ENCODE data around the gene ODC1.

The ODC1 gene

GRCh38 chr2:10432311-10433181 is 15.6 kb downstream of the ODC1 start:
- H3K36me3 ChIP-seq (ENCODE audit: insufficient read depth, low read length): no peaks in the 10 kb centered on the region
- no peaks in the 10 kb centered on the region for H3K9me3 ChIP-seq (ENCODE audit: low read length)
- H3K4me1 ChIP-seq (ENCODE audit: insufficient read depth, low read length): peaks cover 18% of the 10 kb centered on the region
- no peaks in the 10 kb centered on the region for H3K27me3 ChIP-seq (ENCODE audit: insufficient read depth, low read length)
- H3K4me3 ChIP-seq (ENCODE audit: low read length): no peak overlapping the region
- H2AFZ ChIP-seq (ENCODE audit: low read depth, low read length): no peak overlapping the region

- peaks cover 24% of the 10 kb centered on the region for H3K4me1 ChIP-seq (ENCODE audit: insufficient read depth, low read length)
- no peaks in the 10 kb centered on the region for H3K9me3 ChIP-seq (ENCODE audit: low read length)
- H3K4me3 ChIP-seq (ENCODE audit: low read length): no peak overlapping the region
- H3K36me3 ChIP-seq (ENCODE audit: insufficient read depth, low read length): no peaks in the 10 kb centered on the region
- no peak overlapping the region for H2AFZ ChIP-seq (ENCODE audit: low read depth, low read length)
- H3K27me3 ChIP-seq (ENCODE audit: insufficient read depth, low read length): no peaks in the 10 kb centered on the region
Measured at GRCh38 chr2:10431797-10432196, 16.3 kb downstream of the ODC1 start.

- peaks cover 32% of the 10 kb centered on the region for H3K4me1 ChIP-seq (ENCODE audit: insufficient read depth, low read length)
- no peaks in the 10 kb centered on the region for H3K9me3 ChIP-seq (ENCODE audit: low read length)
- no peak overlapping the region for H2AFZ ChIP-seq (ENCODE audit: low read depth, low read length)
- H3K36me3 ChIP-seq (ENCODE audit: insufficient read depth, low read length): no peaks in the 10 kb centered on the region
- H3K4me3 ChIP-seq (ENCODE audit: low read length): no peak overlapping the region
- no peaks in the 10 kb centered on the region for H3K27me3 ChIP-seq (ENCODE audit: insufficient read depth, low read length)
Measured at GRCh38 chr2:10430886-10431622, 17.1 kb downstream of the ODC1 start.

- Histone ChIP-seq H3K9me3 (ENCODE audit: low read length) (no peaks in the 10 kb centered on the region), H3K36me3 (ENCODE audit: insufficient read depth, low read length) (no peaks in the 10 kb centered on the region)
Measured at GRCh38 chr2:10428924-10429323, 19.2 kb downstream of the ODC1 start.

GRCh38 chr2:10428355-10428754 is 19.8 kb downstream of the ODC1 start:
- Histone ChIP-seq H3K4me1 (ENCODE audit: insufficient read depth, low read length) (peaks cover 31% of the 10 kb centered on the region), H3K4me3 (ENCODE audit: low read length) (no peak overlapping the region), H3K9me3 (ENCODE audit: low read length) (no peaks in the 10 kb centered on the region), H3K27me3 (ENCODE audit: insufficient read depth, low read length) (no peaks in the 10 kb centered on the region), H2AFZ (ENCODE audit: low read depth, low read length) (no peak overlapping the region), H3K36me3 (ENCODE audit: insufficient read depth, low read length) (peaks cover 1% of the 10 kb centered on the region)

More at GRCh38 chr2:10428924-10429323, 19.2 kb downstream of the ODC1 start:
- Histone ChIP-seq H2AFZ (ENCODE audit: low read depth, low read length) (no peak overlapping the region), H3K4me3 (ENCODE audit: low read length) (no peak overlapping the region), H3K27me3 (ENCODE audit: insufficient read depth, low read length) (no peaks in the 10 kb centered on the region), H3K4me1 (ENCODE audit: insufficient read depth, low read length) (peaks cover 32% of the 10 kb centered on the region)

- Histone ChIP-seq H3K4me1 (ENCODE audit: insufficient read depth, low read length) (peaks cover 28% of the 10 kb centered on the region), H3K9me3 (ENCODE audit: low read length) (no peaks in the 10 kb centered on the region), H3K27me3 (ENCODE audit: insufficient read depth, low read length) (no peaks in the 10 kb centered on the region), H2AFZ (ENCODE audit: low read depth, low read length) (no peak overlapping the region), H3K4me3 (ENCODE audit: low read length) (no peak overlapping the region), H3K36me3 (ENCODE audit: insufficient read depth, low read length) (peaks cover 5% of the 10 kb centered on the region)
Measured at GRCh38 chr2:10427618-10427949, 20.5 kb downstream of the ODC1 start.

- no peaks in the 10 kb centered on the region for H3K9me3 ChIP-seq (ENCODE audit: low read length)
- no peak overlapping the region for H2AFZ ChIP-seq (ENCODE audit: low read depth, low read length)
- H3K36me3 ChIP-seq (ENCODE audit: insufficient read depth, low read length): peaks cover 5% of the 10 kb centered on the region
- no peaks in the 10 kb centered on the region for H3K27me3 ChIP-seq (ENCODE audit: insufficient read depth, low read length)
- peaks cover 28% of the 10 kb centered on the region for H3K4me1 ChIP-seq (ENCODE audit: insufficient read depth, low read length)
- no peak overlapping the region for H3K4me3 ChIP-seq (ENCODE audit: low read length)
Measured at GRCh38 chr2:10426726-10427617, 21.2 kb downstream of the ODC1 start.

- Histone ChIP-seq H3K27me3 (ENCODE audit: insufficient read depth, low read length) (no peaks in the 10 kb centered on the region), H3K36me3 (ENCODE audit: insufficient read depth, low read length) (peaks cover 5% of the 10 kb centered on the region), H3K9me3 (ENCODE audit: low read length) (no peaks in the 10 kb centered on the region), H3K4me1 (ENCODE audit: insufficient read depth, low read length) (peaks cover 28% of the 10 kb centered on the region), H3K4me3 (ENCODE audit: low read length) (no peak overlapping the region), H2AFZ (ENCODE audit: low read depth, low read length) (no peak overlapping the region)
Measured at GRCh38 chr2:10425699-10426098, 22.4 kb downstream of the ODC1 start.

GRCh38 chr2:10424916-10425505 is 23.1 kb downstream of the ODC1 start:
- peaks cover 28% of the 10 kb centered on the region for H3K4me1 ChIP-seq (ENCODE audit: insufficient read depth, low read length)
- H3K27me3 ChIP-seq (ENCODE audit: insufficient read depth, low read length): no peaks in the 10 kb centered on the region
- H3K9me3 ChIP-seq (ENCODE audit: low read length): no peaks in the 10 kb centered on the region
- no peak overlapping the region for H2AFZ ChIP-seq (ENCODE audit: low read depth, low read length)
- H3K4me3 ChIP-seq (ENCODE audit: low read length): no peak overlapping the region
- peaks cover 5% of the 10 kb centered on the region for H3K36me3 ChIP-seq (ENCODE audit: insufficient read depth, low read length)

- H3K9me3 ChIP-seq (ENCODE audit: low read length): peaks cover 1% of the 10 kb centered on the region
- no peak overlapping the region for H3K4me3 ChIP-seq (ENCODE audit: low read length)
- H3K4me1 ChIP-seq (ENCODE audit: insufficient read depth, low read length): peaks cover 28% of the 10 kb centered on the region
- H3K27me3 ChIP-seq (ENCODE audit: insufficient read depth, low read length): no peaks in the 10 kb centered on the region
- H2AFZ ChIP-seq (ENCODE audit: low read depth, low read length): no peak overlapping the region
- peaks cover 5% of the 10 kb centered on the region for H3K36me3 ChIP-seq (ENCODE audit: insufficient read depth, low read length)
Measured at GRCh38 chr2:10424051-10424450, 24.1 kb downstream of the ODC1 start.

- no peak overlapping the region for H2AFZ ChIP-seq (ENCODE audit: low read depth, low read length)
- peaks cover 5% of the 10 kb centered on the region for H3K36me3 ChIP-seq (ENCODE audit: insufficient read depth, low read length)
- H3K4me3 ChIP-seq (ENCODE audit: low read length): no peak overlapping the region
- H3K9me3 ChIP-seq (ENCODE audit: low read length): peaks cover 1% of the 10 kb centered on the region
- peaks cover 28% of the 10 kb centered on the region for H3K4me1 ChIP-seq (ENCODE audit: insufficient read depth, low read length)
- no peaks in the 10 kb centered on the region for H3K27me3 ChIP-seq (ENCODE audit: insufficient read depth, low read length)
Measured at GRCh38 chr2:10423400-10423774, 24.7 kb downstream of the ODC1 start.

GRCh38 chr2:10422732-10423399 is 25.3 kb downstream of the ODC1 start:
- H3K36me3 ChIP-seq (ENCODE audit: insufficient read depth, low read length): peaks cover 5% of the 10 kb centered on the region
- H3K4me1 ChIP-seq (ENCODE audit: insufficient read depth, low read length): peaks cover 26% of the 10 kb centered on the region
- no peak overlapping the region for H3K4me3 ChIP-seq (ENCODE audit: low read length)
- no peaks in the 10 kb centered on the region for H3K27me3 ChIP-seq (ENCODE audit: insufficient read depth, low read length)
- peaks cover 1% of the 10 kb centered on the region for H3K9me3 ChIP-seq (ENCODE audit: low read length)
- no peak overlapping the region for H2AFZ ChIP-seq (ENCODE audit: low read depth, low read length)
